HG03571 (cell line): ENCODE results near the gene GALNT14.
A peak's percentile ranks its signal among the peaks of the same experiment; 100 is the strongest.

ENCODE experiments used
- ATAC-seq: cut with Tn5 transposase; IDR thresholded peaks from one replicate; pipeline ENCODE4 v1.9.1; 2021; ENCODE audit not compliant: unreplicated experiment

The GALNT14 gene

DNA sequence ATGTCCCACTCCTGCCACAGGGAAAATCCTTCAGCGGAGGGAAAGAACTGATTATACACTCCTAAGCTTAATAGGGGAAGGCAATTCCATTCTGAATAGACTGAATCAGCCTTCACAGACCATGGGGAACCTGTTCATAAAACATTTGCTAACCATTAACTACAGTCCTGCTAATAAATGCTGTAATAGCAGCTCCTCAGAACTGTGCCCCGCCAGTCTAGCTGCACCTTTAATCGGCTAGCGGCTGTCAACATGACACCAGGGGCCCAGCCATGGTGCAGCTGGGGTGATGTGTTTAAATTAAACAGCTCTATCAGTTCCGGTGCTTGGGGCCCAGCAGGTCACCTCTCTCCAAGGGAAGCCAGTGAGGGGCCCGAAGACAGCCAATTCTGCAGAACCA lies 77.8 kb downstream of the GALNT14 start:
- no peak for ATAC-seq

GRCh38 chr2:31058096-31059035 lies 79.9 kb downstream of the GALNT14 start:
- no peak for ATAC-seq

DNA sequence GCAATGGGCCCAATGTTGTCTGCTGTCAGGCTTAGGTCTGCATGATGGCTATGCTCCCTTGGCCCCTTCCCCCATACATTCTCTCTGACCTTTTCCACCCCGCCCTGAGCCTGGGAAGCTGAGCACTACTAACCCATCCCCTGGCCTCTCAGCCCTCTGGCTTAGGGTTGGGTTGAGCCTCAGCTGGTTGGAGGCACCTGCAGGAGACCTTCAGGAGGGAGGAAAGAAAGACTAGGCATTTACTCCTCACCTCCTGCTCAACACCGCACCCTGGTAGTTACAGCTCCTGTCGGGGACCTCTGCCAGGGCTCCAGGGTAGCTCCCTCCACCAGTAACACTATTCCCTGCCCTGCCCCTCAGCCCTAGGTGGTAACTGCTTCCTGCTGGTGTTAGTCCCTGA lies 80.5 kb downstream of the GALNT14 start:
- ATAC-seq, result no peak

GRCh38 chr2:31055938-31056337 lies 82.3 kb downstream of the GALNT14 start:
- no peak for ATAC-seq

DNA sequence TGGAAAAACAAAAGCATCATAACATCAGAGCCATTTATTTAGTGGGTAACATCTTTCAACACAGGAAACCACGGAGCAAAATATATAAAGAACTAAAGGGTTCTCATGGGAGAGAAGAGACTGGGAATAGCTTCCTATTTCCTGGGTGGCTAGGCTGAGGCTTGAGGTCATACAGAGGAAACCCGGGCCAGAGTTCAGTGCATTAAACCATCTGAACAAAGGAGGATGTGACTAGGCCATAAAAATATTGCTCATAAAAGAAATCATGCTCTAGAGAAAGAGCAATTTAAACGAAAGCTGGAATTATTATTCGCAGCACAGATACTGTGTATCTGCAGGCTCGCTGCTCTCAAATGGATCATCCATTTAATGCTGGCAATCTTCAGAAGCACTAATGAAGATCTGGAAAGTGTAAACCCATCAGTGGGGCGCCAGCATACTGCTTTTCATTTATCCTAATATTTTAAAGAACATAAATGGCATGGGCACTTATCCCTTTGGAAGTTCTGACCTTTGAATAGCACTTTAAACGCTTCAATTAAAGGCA lies 83.3 kb downstream of the GALNT14 start:
- ATAC-seq, result no peak

DNA sequence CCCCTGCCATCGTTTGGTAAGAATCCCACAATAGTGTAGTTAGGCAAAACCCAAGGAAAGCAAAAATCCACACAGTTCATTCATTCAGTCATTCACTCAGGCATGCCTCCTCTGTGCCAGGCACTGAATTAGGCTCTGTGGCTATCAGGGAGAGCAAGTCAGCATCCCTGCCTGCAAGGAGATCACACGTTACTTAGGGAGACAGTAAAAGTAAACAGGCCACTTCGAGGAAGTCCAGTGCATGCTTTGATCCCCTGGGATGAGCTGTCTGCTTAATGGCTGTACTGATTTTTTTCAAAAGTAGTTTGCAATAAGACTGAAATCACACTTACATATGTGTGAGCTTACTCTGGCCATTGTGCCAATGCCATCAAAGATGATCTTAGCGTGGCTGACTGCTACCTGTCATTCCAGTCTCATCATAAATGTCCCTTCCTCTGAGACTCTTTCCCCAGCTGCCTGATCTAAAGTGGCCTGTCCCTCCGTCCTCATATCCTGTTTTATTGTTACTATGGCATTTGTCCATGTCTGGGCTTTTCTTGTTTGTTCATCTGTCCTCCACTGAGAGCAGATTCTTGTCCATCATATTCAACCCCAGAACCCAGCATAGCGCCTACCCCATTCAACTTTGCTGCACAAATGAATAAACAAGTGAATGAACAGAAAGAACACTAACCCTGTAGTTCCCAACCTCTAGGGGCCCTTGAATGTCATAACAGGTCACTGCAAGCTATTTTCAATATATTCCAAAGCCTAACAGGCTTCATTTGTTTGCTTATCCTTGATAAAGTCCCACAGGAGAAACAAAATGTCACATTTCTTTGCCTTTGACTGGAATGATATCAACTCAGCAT lies 84.1 kb downstream of the GALNT14 start:
- no peak for ATAC-seq

- no peak for ATAC-seq
Observed at GRCh38 chr2:31052284-31052683, 86.0 kb downstream of the GALNT14 start.

- no peak for ATAC-seq
Observed at GRCh38 chr2:31051258-31052140, 86.7 kb downstream of the GALNT14 start.

DNA sequence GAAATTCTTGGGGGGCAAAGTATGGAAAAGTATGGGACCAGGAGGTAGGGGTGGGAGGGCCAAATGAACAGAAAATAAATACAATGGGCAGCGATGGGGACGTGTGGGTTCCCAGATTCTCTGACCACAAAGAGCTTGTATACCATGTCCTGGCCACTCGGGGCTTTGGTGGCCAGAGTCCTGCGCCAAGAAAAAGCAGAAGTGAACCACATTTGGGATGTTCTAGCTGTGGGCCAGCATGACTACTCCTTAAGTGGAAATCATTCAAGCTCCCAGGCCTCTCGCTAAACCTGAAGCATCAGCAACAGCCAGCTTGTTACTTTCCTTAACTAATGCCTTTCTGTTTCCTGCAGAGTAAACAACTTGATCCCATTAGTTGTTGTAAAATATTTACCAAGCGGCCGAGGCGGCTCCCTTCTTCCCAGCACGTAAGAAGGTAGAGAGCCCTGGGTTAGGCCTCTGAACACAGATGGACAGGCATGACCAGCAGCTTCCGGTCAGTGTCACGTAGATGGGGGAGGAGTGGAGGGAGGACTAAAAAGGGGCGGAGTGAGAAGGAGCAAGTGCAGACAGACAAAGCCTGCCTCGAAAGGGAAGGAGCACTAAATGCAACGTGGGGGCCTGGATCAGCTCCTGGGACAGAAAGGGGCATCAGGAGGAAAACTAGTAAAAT lies 88.2 kb downstream of the GALNT14 start:
- ATAC-seq, result no peak

DNA sequence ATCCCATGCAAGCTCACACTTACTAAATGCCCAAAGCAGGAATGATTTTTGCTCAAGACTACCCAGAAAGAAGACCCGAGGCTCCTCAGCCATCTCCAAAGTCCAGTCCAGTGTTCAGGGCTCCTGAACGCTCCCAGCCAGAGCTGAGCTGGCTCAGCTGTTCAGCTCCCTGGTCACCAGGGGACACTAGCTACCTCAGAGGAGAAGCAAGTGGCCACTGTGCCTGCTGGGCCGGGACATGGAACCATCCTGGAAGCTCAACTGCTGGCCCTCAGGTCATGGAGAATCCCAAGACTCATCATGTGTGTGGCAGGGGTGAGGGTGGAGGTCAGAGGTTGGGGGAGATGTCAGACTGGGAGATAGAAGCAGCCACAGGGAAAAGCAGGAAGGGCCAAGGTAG lies 89.0 kb downstream of the GALNT14 start:
- no peak for ATAC-seq

GRCh38 chr2:31047599-31047998 lies 90.6 kb downstream of the GALNT14 start:
- ATAC-seq, result no peak

GRCh38 chr2:31038385-31038784 lies 99.9 kb downstream of the GALNT14 start:
- ATAC-seq, result no peak

GRCh38 chr2:31037058-31037457 lies 101.2 kb downstream of the GALNT14 start:
- ATAC-seq, result no peak

- no peak for ATAC-seq
Observed at GRCh38 chr2:31033032-31033431, 105.2 kb downstream of the GALNT14 start.

GRCh38 chr2:31032475-31032874 lies 105.8 kb downstream of the GALNT14 start:
- ATAC-seq, result no peak

- peak; percentile 92 for ATAC-seq
Observed at GRCh38 chr2:31031132-31031706, 107.0 kb downstream of the GALNT14 start.

DNA sequence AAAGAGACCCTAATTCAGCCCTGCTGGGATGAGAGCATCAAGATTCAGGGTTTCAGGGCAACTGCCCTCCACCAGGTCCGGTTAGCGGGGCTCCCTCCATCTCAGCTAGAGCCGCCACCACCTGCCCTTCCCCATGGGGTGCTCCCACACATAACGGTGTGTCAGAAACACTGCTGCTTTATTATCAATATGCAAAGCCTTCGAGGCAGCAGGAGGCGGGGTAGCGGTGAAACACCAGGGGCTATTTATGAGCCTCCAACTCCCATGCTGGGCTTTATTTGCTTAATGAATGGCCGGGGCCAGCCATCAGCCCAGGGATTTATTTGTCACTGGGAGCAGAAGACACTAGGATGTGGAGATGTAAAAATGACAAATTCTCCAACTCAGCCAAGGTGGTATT lies 109.8 kb downstream of the GALNT14 start:
- no peak for ATAC-seq

DNA sequence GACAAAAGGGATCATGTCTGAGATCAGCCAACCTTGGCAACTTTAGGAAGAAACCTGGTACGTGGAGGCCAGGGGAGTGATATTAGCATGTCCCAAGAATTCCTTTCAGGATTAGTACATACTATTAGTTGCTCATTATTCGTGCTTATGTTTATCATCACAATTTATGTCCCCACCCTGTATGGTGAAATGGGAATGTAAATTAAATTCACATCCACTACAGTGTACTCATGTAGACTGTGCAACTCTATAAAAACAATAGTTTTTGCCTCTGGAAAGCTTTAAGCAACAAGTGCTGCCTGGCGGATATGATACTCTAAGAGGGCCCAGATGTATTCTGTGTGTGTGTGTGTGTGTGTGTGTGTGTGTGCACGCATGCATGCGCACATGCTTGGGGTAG lies 110.7 kb downstream of the GALNT14 start:
- no peak for ATAC-seq

GRCh38 chr2:31023541-31023940 lies 114.7 kb downstream of the GALNT14 start:
- ATAC-seq, result no peak

- ATAC-seq, result no peak
Observed at GRCh38 chr2:31020713-31021112, 117.5 kb downstream of the GALNT14 start.
